HUDEP-2 (cell line): ENCODE results near the gene PRSS35.
"Not testable (repeated sequence)": the region's sequence is repeated elsewhere in the genome, so short reads cannot be mapped to it uniquely, and the experiment has no call there.

Experiments
- DNase-seq, 76 experiments: peaks; one replicate each; lab custom pipeline; 2025; ENCODE audit not compliant: unreplicated experiment in 76 of 76; lab: John Stamatoyannopoulos, UW

PRSS35 gene

GRCh38 chr6:83511901-83512681 lies at the start of gene PRSS35:
Gene PRSS35, plus strand, starts transcription at chr6:83512534. Its CDS starts 10,908 bp downstream, at chr6:83523442.
- peak in 35 of 76 experiments; percentile 4 to 50 (median 21) for DNase-seq

GRCh38 chr6:83463886-83464285 lies 48.4 kb upstream of the PRSS35 start:
- no peak for DNase-seq

- no peak for DNase-seq
These were observed 47.8 kb upstream of the PRSS35 start for GRCh38 chr6:83464381-83465140.

- no peak for DNase-seq
These were observed 46.0 kb upstream of the PRSS35 start for GRCh38 chr6:83466328-83466727.

GRCh38 chr6:83467620-83468036 lies 44.7 kb upstream of the PRSS35 start:
- peak in 3 of 76 experiments; percentile 13 to 19 (median 18) for DNase-seq

GRCh38 chr6:83470001-83470400 lies 42.3 kb upstream of the PRSS35 start:
- DNase-seq: no peak

- no peak for DNase-seq
These were observed 41.7 kb upstream of the PRSS35 start for GRCh38 chr6:83470587-83470986.

- DNase-seq: no peak
These were observed 39.6 kb upstream of the PRSS35 start for GRCh38 chr6:83472767-83473166.

- no peak for DNase-seq
These were observed 38.0 kb upstream of the PRSS35 start for GRCh38 chr6:83474309-83474708.

GRCh38 chr6:83476971-83477370 lies 35.4 kb upstream of the PRSS35 start:
- no peak for DNase-seq

GRCh38 chr6:83479389-83479788 lies 32.9 kb upstream of the PRSS35 start:
- DNase-seq: no peak

GRCh38 chr6:83480470-83480869 lies 31.9 kb upstream of the PRSS35 start:
- DNase-seq: no peak

GRCh38 chr6:83481938-83482337 lies 30.4 kb upstream of the PRSS35 start:
- DNase-seq: not testable (repeated sequence)

- no peak for DNase-seq
These were observed 23.9 kb upstream of the PRSS35 start for GRCh38 chr6:83488448-83488847.

- no peak for DNase-seq
These were observed 23.5 kb upstream of the PRSS35 start for GRCh38 chr6:83488861-83489260.

GRCh38 chr6:83490217-83490807 lies 22.0 kb upstream of the PRSS35 start:
- DNase-seq: no peak

- no peak for DNase-seq
These were observed 7.0 kb upstream of the PRSS35 start for GRCh38 chr6:83505356-83505755.

- DNase-seq: no peak
These were observed 2.9 kb upstream of the PRSS35 start for GRCh38 chr6:83509441-83509840.

GRCh38 chr6:83510791-83511190 lies 1.5 kb upstream of the PRSS35 start:
- no peak for DNase-seq

GRCh38 chr6:83511266-83511665 lies 1.1 kb upstream of the PRSS35 start:
- no peak for DNase-seq

- DNase-seq: no peak
These were observed 2.1 kb downstream of the PRSS35 start for GRCh38 chr6:83514466-83514865.
